Central memory CD8-positive, alpha-beta T cell (primary cell): Measurements from ENCODE around the gene ZNF575.
"Not testable (repeated sequence)": the region's sequence is repeated elsewhere in the genome, so short reads cannot be mapped to it uniquely, and the experiment has no call there.

Experiments used
- ATAC-seq: fragments of 150-1000 bp; cut with Tn5 transposase; replicated peaks from 2 replicates; pipeline ENCODE4 v1.10.0; 2022; ENCODE audit warnings: mild to moderate bottlenecking, moderate FRiP score, moderate number of reproducible peaks; ENCODE audit not compliant: poor library complexity, severe bottlenecking; ENCODE audit errors: extremely low read depth
- DNase-seq, 2 donors: peaks; one replicate each; pipeline ENCODE4 v3.0.0; 2021; ENCODE audit warnings: low spot score in 2 of 2
- H3K27ac Mint-ChIP-seq: one replicate; pipeline ENCODE4 v1.8.0; 2022; ENCODE audit warnings: low read depth, mild to moderate bottlenecking, moderate library complexity, mixed read lengths
- H3K27me3 Mint-ChIP-seq: one replicate; pipeline ENCODE4 v1.8.0; 2022; ENCODE audit warnings: mixed read lengths
- H3K36me3 Mint-ChIP-seq: one replicate; pipeline ENCODE4 v1.8.0; 2022; ENCODE audit warnings: mild to moderate bottlenecking, moderate library complexity, mixed read lengths; ENCODE audit not compliant: insufficient read depth
- H3K4me1 Mint-ChIP-seq: one replicate; pipeline ENCODE4 v1.8.0; 2022; ENCODE audit warnings: mixed read lengths
- H3K4me3 Mint-ChIP-seq: one replicate; pipeline ENCODE4 v1.8.0; 2022; ENCODE audit warnings: mild to moderate bottlenecking, moderate library complexity, mixed read lengths
- H3K9me3 Mint-ChIP-seq: one replicate; pipeline ENCODE4 v1.8.0; 2022; ENCODE audit warnings: mixed read lengths

ZNF575 gene

DNA sequence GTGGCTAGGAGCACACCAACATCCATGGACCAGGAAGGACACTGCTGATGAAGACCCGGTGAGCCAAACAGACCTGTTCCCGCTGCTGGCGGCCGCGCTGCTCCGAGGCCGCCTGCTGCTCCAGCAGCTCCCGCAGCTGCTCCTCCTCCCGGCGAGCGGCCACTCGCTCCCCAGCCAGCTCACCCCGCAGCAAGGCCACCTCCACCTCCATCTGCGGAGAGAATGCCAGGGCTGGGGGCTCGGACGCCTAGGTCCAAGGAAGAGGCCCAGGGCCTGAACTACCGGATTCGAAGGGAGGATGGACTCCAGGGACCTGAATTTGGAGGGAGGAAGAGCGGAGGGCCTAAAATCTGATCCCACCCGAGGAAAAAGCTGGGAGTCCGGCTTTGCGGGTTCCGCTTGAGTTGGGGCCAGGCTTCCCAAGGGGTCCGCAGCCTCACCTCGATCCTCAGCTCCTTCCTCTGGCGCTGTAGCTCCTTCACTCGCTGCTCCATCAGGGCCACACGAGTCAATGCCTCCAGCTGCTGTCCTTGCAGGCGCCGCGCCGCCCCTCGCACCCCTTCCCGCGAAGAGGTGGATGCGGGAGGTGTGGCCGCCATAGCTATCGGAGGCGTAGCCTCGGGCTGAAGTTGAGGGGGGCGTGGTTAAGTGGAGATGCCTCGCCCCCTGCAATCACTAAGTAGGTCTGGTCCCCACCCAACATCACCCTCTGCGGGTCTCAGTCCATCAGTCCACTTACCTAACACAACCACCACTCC lies 31.1 kb upstream of the ZNF575 start:
- no peak overlapping the region for H3K4me3 Mint-ChIP-seq
- H3K9me3 Mint-ChIP-seq: no peaks in the 10 kb centered on the region
- no peak overlapping the region for H3K27ac Mint-ChIP-seq
- ATAC-seq (no peak), DNase-seq (no peak)
- H3K36me3 Mint-ChIP-seq: peaks cover 19% of the 10 kb centered on the region
- peaks cover 33% of the 10 kb centered on the region for H3K4me1 Mint-ChIP-seq
- H3K27me3 Mint-ChIP-seq: no peaks in the 10 kb centered on the region

DNA sequence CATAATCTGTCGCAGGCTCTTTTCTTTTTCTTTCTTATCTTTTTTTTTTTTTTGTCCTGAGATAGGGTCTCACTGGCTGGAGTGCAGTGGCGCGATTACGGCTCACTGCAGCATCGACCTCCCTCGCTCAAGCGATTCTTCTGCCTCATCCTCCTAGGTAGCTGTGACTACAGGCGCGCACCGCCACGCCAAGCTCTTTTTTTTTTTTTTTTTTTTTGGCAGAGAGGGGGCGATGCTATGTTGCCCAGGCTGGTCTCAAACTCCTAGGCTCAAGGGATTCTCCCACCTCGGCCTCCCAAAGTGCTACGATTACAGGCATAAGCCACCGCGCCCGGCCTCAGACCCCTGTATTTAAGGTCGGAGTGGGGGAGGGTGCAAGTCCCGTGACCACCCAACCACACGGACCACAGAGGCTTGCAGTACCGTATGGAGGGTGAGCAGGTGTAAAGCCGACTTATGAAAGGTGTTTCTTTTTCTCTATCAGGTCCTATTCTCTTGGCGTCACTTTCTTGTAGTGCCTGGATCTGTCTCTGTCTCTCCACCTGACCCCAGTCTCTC lies 30.5 kb upstream of the ZNF575 start:
- no peaks in the 10 kb centered on the region for H3K27me3 Mint-ChIP-seq
- DNase-seq (no peak), ATAC-seq (no peak)
- peak overlapping the region; percentile 97 for H3K4me3 Mint-ChIP-seq
- H3K36me3 Mint-ChIP-seq: peaks cover 15% of the 10 kb centered on the region
- peak overlapping the region; percentile 82 for H3K27ac Mint-ChIP-seq
- peaks cover 33% of the 10 kb centered on the region for H3K4me1 Mint-ChIP-seq
- no peaks in the 10 kb centered on the region for H3K9me3 Mint-ChIP-seq

DNA sequence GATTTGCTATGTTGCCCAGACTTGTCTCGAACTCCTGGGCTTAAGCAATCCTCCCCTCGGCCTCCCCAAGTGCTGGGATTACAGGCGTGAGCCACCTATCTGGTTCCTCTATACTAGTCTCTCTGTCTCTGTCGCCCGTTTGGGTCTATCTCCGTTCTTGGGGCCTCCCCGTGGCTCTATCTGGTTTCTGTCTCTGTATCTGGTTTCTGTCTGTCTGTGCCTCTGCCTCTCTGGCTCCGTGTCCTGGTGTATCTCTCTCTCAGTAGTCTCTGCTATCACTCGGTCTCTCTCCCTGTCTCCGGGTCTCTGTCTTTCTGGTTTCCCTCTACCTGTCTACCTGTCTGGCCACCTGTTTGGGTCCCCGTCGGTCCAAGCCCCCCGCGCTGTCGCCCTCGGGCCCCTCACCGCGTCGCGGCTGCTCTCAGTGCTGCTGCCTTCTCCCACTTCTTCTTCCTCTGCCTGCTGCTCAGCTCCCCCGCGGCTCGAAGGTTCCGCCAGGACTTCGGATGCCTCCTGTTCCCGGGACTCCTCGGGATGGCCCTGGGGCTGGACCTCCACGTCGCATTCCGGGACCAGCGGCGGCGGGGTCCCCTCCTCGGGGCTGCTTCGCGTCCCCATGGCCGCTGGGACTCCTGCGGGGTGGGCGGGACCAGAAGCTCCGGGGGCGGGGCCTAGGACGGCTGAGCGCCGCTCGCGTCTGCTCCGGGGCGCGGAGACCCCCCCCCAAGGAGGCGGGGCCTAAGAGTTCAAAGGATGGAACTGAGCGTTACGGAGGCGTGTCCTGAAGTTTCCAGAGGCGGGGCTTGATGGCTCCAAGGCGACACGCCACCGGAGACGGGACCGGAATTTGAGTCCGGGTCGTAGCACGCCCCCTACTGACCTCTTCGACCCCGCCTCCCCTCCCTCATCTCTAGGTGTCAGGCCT lies 29.2 kb upstream of the ZNF575 start:
- H3K27ac Mint-ChIP-seq: peak overlapping the region; percentile 82
- H3K4me1 Mint-ChIP-seq: peaks cover 29% of the 10 kb centered on the region
- H3K4me3 Mint-ChIP-seq: peak overlapping the region; percentile 97
- DNase-seq (peak; percentile 94 to 95), ATAC-seq (peak; percentile 91)
- no peaks in the 10 kb centered on the region for H3K27me3 Mint-ChIP-seq
- H3K36me3 Mint-ChIP-seq: peaks cover 16% of the 10 kb centered on the region
- H3K9me3 Mint-ChIP-seq: no peaks in the 10 kb centered on the region

DNA sequence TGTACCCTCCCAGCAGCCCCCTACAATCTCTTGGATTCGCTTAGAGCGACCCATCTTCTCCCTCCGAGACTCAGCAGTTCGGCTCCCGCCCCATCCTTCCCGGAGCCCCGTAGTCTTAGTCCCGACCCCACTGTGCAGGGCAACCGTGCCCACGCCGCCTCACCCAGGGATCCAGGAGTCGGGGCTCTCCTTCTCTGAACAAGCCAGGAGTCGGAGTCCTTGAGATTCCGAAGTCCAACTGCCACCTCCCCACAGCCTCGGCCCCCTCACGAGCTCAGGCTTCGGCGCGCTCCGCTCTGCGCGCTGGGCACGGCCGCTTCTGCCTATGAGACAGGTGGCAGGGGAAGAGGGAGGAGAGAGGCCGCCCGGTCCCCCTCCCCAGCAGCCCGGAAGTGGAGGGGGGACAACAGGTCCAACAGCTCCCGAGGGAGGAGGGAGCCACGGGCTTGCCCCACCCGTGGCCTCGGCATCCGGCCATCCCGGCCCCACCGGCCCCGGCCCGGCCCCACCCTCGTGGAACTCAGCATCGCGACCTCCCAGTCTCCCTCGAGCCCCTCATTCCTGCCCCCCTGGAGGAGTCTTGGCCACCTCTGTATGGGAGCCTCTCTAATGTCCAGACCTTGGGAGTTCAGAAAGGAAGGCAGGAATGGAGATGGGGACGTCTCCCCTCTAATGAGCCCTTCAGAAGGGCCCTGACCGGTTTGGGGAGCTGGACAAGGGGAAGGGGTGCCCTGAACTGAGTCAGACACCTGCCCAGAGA lies 28.4 kb upstream of the ZNF575 start, which contains the start of gene PHLDB3:
PHLDB3 (minus strand) TSS at position 321 of the 760 bp plus-strand sequence. CDS start 628 bp downstream, outside the sequence.
- no peak for DNase-seq
- peaks cover 14% of the 10 kb centered on the region for H3K36me3 Mint-ChIP-seq

DNA sequence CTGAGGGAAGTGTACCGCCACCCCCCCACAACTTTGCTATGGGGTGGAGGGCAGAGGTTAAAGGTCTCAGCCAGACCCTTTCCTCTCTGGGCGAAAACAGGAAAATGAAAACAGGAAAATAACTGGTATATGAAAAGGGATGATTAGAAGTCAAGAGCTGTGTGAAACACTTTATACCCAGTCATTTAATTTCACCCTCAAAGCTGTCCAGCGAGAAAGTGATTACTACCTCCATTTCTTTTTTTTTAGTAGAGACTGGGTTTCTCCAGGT lies 27.9 kb upstream of the ZNF575 start:
- H3K36me3 Mint-ChIP-seq: peaks cover 14% of the 10 kb centered on the region
- no peak for ATAC-seq
- peak overlapping the region; percentile 97 for H3K4me3 Mint-ChIP-seq
- no peaks in the 10 kb centered on the region for H3K27me3 Mint-ChIP-seq
- DNase-seq: no peak
- peaks cover 24% of the 10 kb centered on the region for H3K4me1 Mint-ChIP-seq
- peak overlapping the region; percentile 82 for H3K27ac Mint-ChIP-seq
- no peaks in the 10 kb centered on the region for H3K9me3 Mint-ChIP-seq

More for the DNA sequence above, 28.4 kb upstream of the ZNF575 start, which contains the start of gene PHLDB3:
- Mint-ChIP-seq H3K4me1 (peaks cover 24% of the 10 kb centered on the region), H3K4me3 (peak within 1 kb of the TSS; percentile 97), H3K27me3 (no peaks in the 10 kb centered on the region), H3K27ac (peak within 1 kb of the TSS; percentile 82), H3K9me3 (no peaks in the 10 kb centered on the region)
- peak; percentile 42 for ATAC-seq

DNA sequence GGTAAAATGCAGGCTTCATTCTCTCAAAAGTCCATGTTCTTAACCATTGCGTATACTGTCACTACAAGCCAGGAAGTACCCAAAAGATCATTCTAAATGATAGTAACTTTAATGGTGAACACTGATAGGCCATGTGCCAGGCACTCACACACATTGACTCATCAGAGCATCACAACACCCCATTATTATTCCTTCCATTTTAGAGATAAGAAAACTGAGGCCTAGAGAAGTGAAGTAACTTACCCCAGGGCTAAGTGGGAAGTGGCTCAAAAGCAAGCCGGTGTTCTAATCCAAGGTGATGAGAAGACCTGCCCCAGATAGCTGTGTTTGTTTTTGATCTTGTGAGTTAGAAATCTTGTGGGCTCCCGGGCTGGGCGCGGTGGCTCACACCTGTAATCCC lies 27.0 kb upstream of the ZNF575 start:
- H3K9me3 Mint-ChIP-seq: no peaks in the 10 kb centered on the region
- peaks cover 24% of the 10 kb centered on the region for H3K4me1 Mint-ChIP-seq
- peaks cover 20% of the 10 kb centered on the region for H3K36me3 Mint-ChIP-seq
- peak overlapping the region; percentile 47 for H3K4me3 Mint-ChIP-seq
- DNase-seq: no peak
- peak overlapping the region; percentile 29 for H3K27ac Mint-ChIP-seq
- no peaks in the 10 kb centered on the region for H3K27me3 Mint-ChIP-seq
- no peak for ATAC-seq

DNA sequence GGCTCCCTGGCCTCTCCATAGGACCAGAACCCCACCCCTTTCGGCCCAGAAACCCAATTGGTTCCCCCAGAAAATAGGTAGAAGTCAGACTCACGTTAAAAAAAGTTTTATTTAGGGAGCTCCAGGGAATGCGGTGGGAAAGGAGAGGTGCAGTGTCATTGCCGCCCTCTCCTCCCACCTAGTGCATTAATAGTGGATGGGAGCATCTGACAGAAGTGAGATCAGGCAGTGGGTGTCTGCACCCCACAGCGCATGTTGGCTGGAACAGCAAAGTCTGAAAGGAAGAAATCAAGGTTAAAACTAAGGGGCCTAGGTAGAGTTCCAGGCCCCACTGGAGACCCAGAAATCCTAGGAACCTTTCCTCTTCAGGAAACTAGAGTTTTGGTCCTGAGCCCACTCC lies 26.4 kb upstream of the ZNF575 start:
- Mint-ChIP-seq H3K36me3 (peaks cover 21% of the 10 kb centered on the region), H3K9me3 (no peaks in the 10 kb centered on the region), H3K27me3 (no peaks in the 10 kb centered on the region), H3K4me1 (peaks cover 24% of the 10 kb centered on the region), H3K4me3 (no peak overlapping the region), H3K27ac (no peak overlapping the region)
- DNase-seq (no peak), ATAC-seq (no peak)

DNA sequence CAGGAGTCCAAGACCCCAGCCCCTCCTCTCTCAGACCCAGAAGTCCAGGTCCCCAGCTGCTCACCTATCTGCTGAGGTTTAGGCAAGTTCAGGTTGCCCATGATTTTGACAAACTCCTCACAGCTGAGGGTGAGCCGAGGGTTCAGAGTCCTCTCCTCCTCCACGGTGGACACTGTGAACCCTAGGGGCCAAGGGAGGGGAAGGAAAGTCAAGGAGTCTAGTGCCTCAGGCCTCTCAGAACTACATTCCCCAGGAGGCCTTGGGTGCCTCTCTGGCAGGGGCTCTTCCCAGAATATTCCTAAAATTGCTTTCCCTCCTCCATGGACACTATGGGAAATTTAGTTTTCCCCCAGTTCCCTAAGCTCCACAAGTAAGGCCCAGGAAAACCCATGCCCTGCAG lies 25.1 kb upstream of the ZNF575 start:
- no peak for ATAC-seq
- H3K4me1 Mint-ChIP-seq: peaks cover 15% of the 10 kb centered on the region
- H3K27me3 Mint-ChIP-seq: no peaks in the 10 kb centered on the region
- H3K9me3 Mint-ChIP-seq: no peaks in the 10 kb centered on the region
- H3K36me3 Mint-ChIP-seq: peaks cover 19% of the 10 kb centered on the region
- peak overlapping the region; percentile 49 for H3K27ac Mint-ChIP-seq
- DNase-seq: no peak
- H3K4me3 Mint-ChIP-seq: no peak overlapping the region

DNA sequence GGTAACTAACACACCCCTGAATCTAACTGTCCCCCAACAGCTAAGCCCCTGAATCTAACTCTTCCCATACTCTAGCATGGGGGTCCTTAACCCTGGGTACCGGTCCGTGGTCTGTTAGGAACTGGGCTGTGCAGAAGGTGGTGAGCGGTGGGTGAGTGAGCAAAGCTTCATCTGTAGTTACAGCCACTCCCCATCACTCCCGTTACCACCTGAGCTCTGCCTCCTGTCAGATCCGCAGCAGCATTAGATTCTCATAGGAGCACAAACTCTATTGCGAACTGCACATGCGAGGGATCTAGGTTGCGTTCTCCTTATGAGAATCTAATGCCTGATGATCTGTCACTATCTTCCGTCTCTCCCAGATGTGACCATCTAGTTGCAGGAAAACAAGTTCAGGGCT lies 22.3 kb upstream of the ZNF575 start:
- DNase-seq (no peak), ATAC-seq (no peak)
- no peaks in the 10 kb centered on the region for H3K4me1 Mint-ChIP-seq
- H3K4me3 Mint-ChIP-seq: no peak overlapping the region
- H3K9me3 Mint-ChIP-seq: no peaks in the 10 kb centered on the region
- peaks cover 16% of the 10 kb centered on the region for H3K36me3 Mint-ChIP-seq
- no peak overlapping the region for H3K27ac Mint-ChIP-seq
- H3K27me3 Mint-ChIP-seq: no peaks in the 10 kb centered on the region

DNA sequence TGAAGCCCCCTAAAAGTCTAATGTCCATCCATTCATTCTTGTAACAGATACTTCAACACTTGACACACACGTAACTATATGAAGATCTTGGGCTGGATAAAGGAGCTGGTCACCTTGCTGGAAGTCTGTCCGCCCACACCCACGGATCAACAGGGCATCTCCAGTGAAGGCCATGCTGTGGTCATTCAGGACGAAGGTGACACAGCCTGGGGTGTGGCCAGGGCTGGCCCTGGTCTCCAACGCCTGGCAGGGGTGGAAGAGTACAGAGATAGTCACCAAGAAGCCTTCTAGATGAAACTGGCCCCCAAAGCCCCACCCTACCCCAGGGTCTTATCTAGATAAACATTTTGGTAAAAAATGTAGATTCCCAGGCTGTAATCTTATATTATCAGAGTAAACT lies 21.7 kb upstream of the ZNF575 start:
- H3K36me3 Mint-ChIP-seq: peaks cover 16% of the 10 kb centered on the region
- ATAC-seq (no peak), DNase-seq (no peak)
- no peaks in the 10 kb centered on the region for H3K9me3 Mint-ChIP-seq
- no peaks in the 10 kb centered on the region for H3K4me1 Mint-ChIP-seq
- no peak overlapping the region for H3K27ac Mint-ChIP-seq
- H3K27me3 Mint-ChIP-seq: no peaks in the 10 kb centered on the region
- H3K4me3 Mint-ChIP-seq: no peak overlapping the region

DNA sequence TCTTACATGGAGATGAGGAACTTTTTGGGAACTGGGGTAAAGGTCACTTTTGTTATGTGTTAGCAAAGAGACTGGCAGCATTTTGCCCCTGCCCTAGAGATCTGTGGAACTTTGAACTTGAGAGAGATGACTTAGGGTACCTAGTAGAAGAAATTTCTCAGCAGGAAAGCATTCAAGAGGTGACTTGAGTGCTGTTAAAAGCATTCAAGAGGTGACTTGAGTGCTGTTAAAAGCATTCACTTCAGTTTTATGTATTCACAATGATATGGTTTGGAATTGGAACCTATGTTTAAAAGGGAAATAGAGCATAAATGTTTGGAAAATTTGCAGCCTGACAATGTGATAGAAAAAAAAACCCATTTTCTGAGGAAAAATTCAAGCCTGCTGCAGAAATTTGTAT lies 20.6 kb upstream of the ZNF575 start:
- Mint-ChIP-seq H3K27ac (peak overlapping the region; percentile 73), H3K36me3 (peaks cover 15% of the 10 kb centered on the region)
- H3K4me1 Mint-ChIP-seq, H3K4me3 Mint-ChIP-seq, H3K27me3 Mint-ChIP-seq, H3K9me3 Mint-ChIP-seq, ATAC-seq, DNase-seq: not testable (repeated sequence)

DNA sequence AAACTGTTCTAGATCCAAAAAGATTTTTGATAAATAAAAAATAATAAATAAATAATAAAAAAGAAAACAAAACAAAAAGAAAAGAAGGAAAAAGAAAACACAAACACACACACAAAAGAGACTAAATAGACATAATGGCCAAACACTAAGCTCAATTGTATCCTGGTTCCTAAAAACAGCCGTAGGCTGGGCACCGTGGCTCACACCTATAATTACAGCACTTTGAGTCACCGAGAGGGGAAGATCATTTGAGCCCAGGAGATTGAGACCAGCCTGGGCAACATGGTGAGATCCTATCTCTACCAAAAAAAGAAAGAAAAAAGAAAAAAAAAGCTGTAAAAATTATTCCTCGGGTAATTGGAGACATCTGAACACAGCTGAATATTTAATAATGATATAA lies 14.9 kb upstream of the ZNF575 start:
- Mint-ChIP-seq H3K4me3 (no peak overlapping the region), H3K4me1 (peaks cover 6% of the 10 kb centered on the region), H3K36me3 (peaks cover 5% of the 10 kb centered on the region), H3K27me3 (no peaks in the 10 kb centered on the region), H3K27ac (no peak overlapping the region), H3K9me3 (no peaks in the 10 kb centered on the region)
- no peak for ATAC-seq
- DNase-seq: no peak
